Endothelial cell of umbilical vein (primary cell): ENCODE measurements around the gene ZWINT. TPM values are rescaled to one million over a fixed set of nuclear protein-coding genes. Genes with fewer than 3 reads are reported as not detected.

Source experiments
- BruUV-seq: library from RNA; stranded (reverse); fragments of 400-500 nt; replicated peaks from 2 replicates; lab custom pipeline; 2021; lab: Mats Ljungman, UMichigan
- CTCF ChIA-PET: fragments of 300-600, 350-600 bp; sonication (Branson Sonifier 250); formaldehyde crosslinking; loops from one replicate; lab custom pipeline; 2021; ENCODE audit warnings: antibody characterized with exemption, inconsistent platforms; lab: Charles Lee
- POLR2A ChIA-PET: fragments of 300-600, 350-600 bp; sonication (Branson Sonifier 250); formaldehyde crosslinking; loops from one replicate; lab custom pipeline; 2021; ENCODE audit warnings: antibody characterized with exemption, inconsistent platforms; lab: Charles Lee
- DNase-seq: peaks from one replicate; pipeline ENCODE4 v3.0.0-alpha.2; 2011; ENCODE audit warnings: low read depth, low spot score
- FAIRE-seq: peaks from 2 replicates; lab custom pipeline; 2011; peaks lifted over from hg19 to GRCh38; lab: Jason Lieb, UNC
- H2AFZ ChIP-seq: 2 replicates; pipeline ENCODE4 v1.6.0; 2012; ENCODE audit warnings: low read depth, low read length, control low read depth, inconsistent platforms
- H3K27ac ChIP-seq: 2 replicates; pipeline ENCODE4 v1.5.1; 2011; ENCODE audit warnings: low read depth, mild to moderate bottlenecking, control low read depth, low read length, moderate library complexity; ENCODE audit not compliant: insufficient read depth
- H3K27me3 ChIP-seq, 2 experiments: 2 replicates each; pipeline versions ENCODE4 v1.6.0 to v1.6.1; 2011; ENCODE audit warnings: low read length in 2 of 2, mixed read lengths in 1 of 2; ENCODE audit not compliant: control insufficient read depth in 2 of 2, insufficient read depth in 2 of 2
- H3K36me3 ChIP-seq, 2 experiments: 2 replicates in 1 of 2; 3 replicates in 1 of 2; pipeline ENCODE4 v1.5.1; 2011; ENCODE audit warnings: low read length in 2 of 2, mild to moderate bottlenecking in 1 of 2, moderate library complexity in 1 of 2; ENCODE audit not compliant: control insufficient read depth in 2 of 2, insufficient read depth in 2 of 2; ENCODE audit errors: extremely low read depth in 1 of 2
- H3K4me1 ChIP-seq: 3 replicates; pipeline ENCODE4 v1.5.1; 2011; ENCODE audit warnings: mild to moderate bottlenecking, low read length; ENCODE audit not compliant: control insufficient read depth, insufficient read depth; ENCODE audit errors: extremely low read depth
- H3K4me2 ChIP-seq: 2 replicates; pipeline ENCODE4 v1.6.1; 2011; ENCODE audit warnings: low read length, control low read depth, mixed read lengths; ENCODE audit not compliant: insufficient read depth
- H3K4me3 ChIP-seq, 3 experiments: fragments of 200-600 bp in 1 of 3; sonication (generic), shearing (Covaris generic) in 1 of 3; replicated peaks in 1 of 3; 2 replicates each; pipeline ENCODE4 v1.5.1; 2011 to 2016; ENCODE audit warnings: control low read depth in 3 of 3, low read length in 3 of 3, mild to moderate bottlenecking in 2 of 3, inconsistent platforms in 1 of 3, low read depth in 1 of 3, moderate library complexity in 1 of 3; ENCODE audit not compliant: insufficient read depth in 1 of 3
- H3K79me2 ChIP-seq: 2 replicates; pipeline ENCODE4 v1.6.0; 2012; ENCODE audit warnings: low read length, inconsistent platforms; ENCODE audit not compliant: control insufficient read depth, insufficient read depth
- H3K9ac ChIP-seq: replicated peaks from 2 replicates; pipeline ENCODE3; 2011; ENCODE audit warnings: low read length, control low read depth; ENCODE audit not compliant: insufficient read depth; ENCODE audit errors: extremely low read depth
- H3K9me1 ChIP-seq: replicated peaks from 3 replicates; pipeline ENCODE4 v1.6.0; 2011; ENCODE audit warnings: mild to moderate bottlenecking, low read length; ENCODE audit not compliant: control insufficient read depth, insufficient read depth; ENCODE audit errors: extremely low read depth
- H3K9me3 ChIP-seq: replicated peaks from 2 replicates; pipeline ENCODE4 v1.5.1; 2012; ENCODE audit warnings: low read length, inconsistent platforms; ENCODE audit not compliant: control insufficient read depth, insufficient read depth
- H4K20me1 ChIP-seq: replicated peaks from 2 replicates; pipeline ENCODE3; 2011; ENCODE audit warnings: mild to moderate bottlenecking, low read length; ENCODE audit not compliant: control insufficient read depth, insufficient read depth; ENCODE audit errors: extremely low read depth
- CTCF ChIP-seq, 2 donors: IDR thresholded peaks; 1 replicate in 1 of 2; 2 replicates in 1 of 2; pipeline ENCODE4 v1.5.1; 2011; ENCODE audit warnings: low read length in 2 of 2, mild to moderate bottlenecking in 2 of 2, moderate library complexity in 2 of 2, control low read depth in 1 of 2, inconsistent platforms in 1 of 2, low read depth in 1 of 2; ENCODE audit not compliant: insufficient read depth in 1 of 2; ENCODE audit errors: extremely low read depth in 1 of 2
- EZH2 ChIP-seq: IDR thresholded peaks from 2 replicates; pipeline ENCODE4 v1.6.1; 2012; ENCODE audit warnings: borderline replicate concordance, low read depth, mild to moderate bottlenecking, moderate library complexity, low read length, inconsistent platforms; ENCODE audit not compliant: severe bottlenecking
- FOS ChIP-seq: IDR thresholded peaks from 2 replicates; pipeline ENCODE4 v1.6.1; 2011; ENCODE audit warnings: mild to moderate bottlenecking, low read length, moderate library complexity, borderline replicate concordance; ENCODE audit not compliant: insufficient read depth
- GATA2 ChIP-seq: IDR thresholded peaks from 2 replicates; pipeline ENCODE4 v1.7.0; 2011; ENCODE audit warnings: low read depth, mild to moderate bottlenecking, moderate library complexity, mixed read lengths, low read length; ENCODE audit not compliant: insufficient read length, insufficient read depth
- JUN ChIP-seq: IDR thresholded peaks from 2 replicates; pipeline ENCODE4 v1.6.1; 2011; ENCODE audit warnings: borderline replicate concordance, low read depth; ENCODE audit not compliant: insufficient read length, insufficient read depth
- MAX ChIP-seq: IDR thresholded peaks from 2 replicates; pipeline ENCODE4 v1.6.1; 2011; ENCODE audit not compliant: insufficient read depth, insufficient read length
- MYC ChIP-seq: IDR thresholded peaks from one replicate; pipeline ENCODE4 v1.6.1; 2011; ENCODE audit warnings: mild to moderate bottlenecking, low read depth, low read length
- POLR2A ChIP-seq: IDR thresholded peaks from 2 replicates; pipeline ENCODE4 v1.6.1; 2012; ENCODE audit warnings: low read depth, mild to moderate bottlenecking, control low read depth, low read length
- POLR2AphosphoS5 ChIP-seq: IDR thresholded peaks from 2 replicates; pipeline ENCODE4 v1.6.1; 2012; ENCODE audit warnings: low read depth, mild to moderate bottlenecking, control low read depth, low read length, moderate library complexity; ENCODE audit not compliant: insufficient read depth
- dilution Hi-C: fragments of 300-500 bp; cut with MboI; formaldehyde crosslinking; loops from one replicate; pipeline ENCODE4 v1.15.0; 2019; ENCODE audit warnings: low sequenced_read_pairs; ENCODE audit not compliant: extremely low pct_ligation_motif_present
- intact Hi-C: fragments of 100-400 bp; cut with micrococcal nuclease; formaldehyde crosslinking; loops from one replicate; pipeline ENCODE4 v1.10.0; 2022
- polyA plus RNA-seq, 4 experiments: library from polyadenylated mRNA; depleted of rRNA in 3 of 4; stranded (reverse) in 3 of 4; unstranded in 1 of 4; fragments of >200 nt; gene quantifications; 2 replicates each; pipeline versions ENCODE4 v1.2.1 to v1.2.3, GENCODE V29; 2011 to 2012; ENCODE audit warnings: missing spikeins in 1 of 4
- total RNA-seq: library from RNA; stranded (reverse); gene quantifications from 2 replicates; pipeline ENCODE4 v1.2.3, GENCODE V29; 2021

The ZWINT gene
- total and polyA plus RNA-seq, 2 donors (not counting 3 experiments of a cell fraction or from before 2014, with no cell fraction given), result 42.8 to 69.6 TPM

- dilution Hi-C loops (no loop called here), intact Hi-C loops (no loop called here)
- ChIA-PET CTCF (interaction anchor here (3.0 kb wide), 1 partner anchor 9 kb away, joined by 11 read pairs; no protein-coding TSS in a partner anchor), POLR2A (no interaction called here)
- H3K4me3 ChIP-seq, result peak overlapping the region in 2 of 3 experiments; percentile 86 to 98
- H3K4me2 ChIP-seq, result peak overlapping the region; percentile 88
- H4K20me1 ChIP-seq, result no peaks in the 10 kb centered on the region
- TF ChIP-seq JUN, result no peak
- no peak for TF ChIP-seq EZH2
- no peak for TF ChIP-seq GATA2
- no peak for TF ChIP-seq MYC
- TF ChIP-seq POLR2A, result no peak
- H2AFZ ChIP-seq, result no peak overlapping the region
- no peak overlapping the region for H3K27ac ChIP-seq
- H3K9me3 ChIP-seq, result no peaks in the 10 kb centered on the region
- no peaks in the 10 kb centered on the region for H3K27me3 ChIP-seq
- no TSS peak for BruUV-seq
- peaks cover 0 to 4% of the 10 kb centered on the region in 2 experiments for H3K36me3 ChIP-seq
- H3K79me2 ChIP-seq, result peaks cover 28% of the 10 kb centered on the region
- DNase-seq (no peak), FAIRE-seq (no peak)
- peaks cover 13% of the 10 kb centered on the region for H3K4me1 ChIP-seq
- no peaks in the 10 kb centered on the region for H3K9me1 ChIP-seq
- no peak overlapping the region for H3K9ac ChIP-seq
These were observed 1.2 kb downstream of the ZWINT start for GRCh38 chr10:56359837-56360236.

GRCh38 chr10:56357018-56357417 is 4.0 kb downstream of the ZWINT start:
- Histone ChIP-seq H3K27me3 (no peaks in the 10 kb centered on the region), H3K4me3 (no peak overlapping the region), H4K20me1 (no peaks in the 10 kb centered on the region), H3K9me1 (no peaks in the 10 kb centered on the region), H3K9ac (no peak overlapping the region), H3K9me3 (no peaks in the 10 kb centered on the region), H3K27ac (no peak overlapping the region), H3K4me1 (peaks cover 13% of the 10 kb centered on the region), H2AFZ (no peak overlapping the region), H3K4me2 (no peak overlapping the region), H3K36me3 (peaks cover 3 to 4% of the 10 kb centered on the region in 2 experiments), H3K79me2 (peaks cover 28% of the 10 kb centered on the region)
- dilution Hi-C loops (no loop called here), intact Hi-C loops (no loop called here)
- CTCF ChIA-PET, result no interaction called here
- FAIRE-seq (no peak), DNase-seq (no peak)
- TF ChIP-seq POLR2A, result no peak
- TF ChIP-seq EZH2, result no peak
- no peak for TF ChIP-seq CTCF (IDR thresholded peaks at IDR 0.05; ENCODE audit: extremely low read depth in 1 of 2, insufficient read depth in 1 of 2, low read depth in 1 of 2, low read length in 2 of 2)
- TF ChIP-seq JUN, result no peak
- no peak for TF ChIP-seq MAX
- TF ChIP-seq MYC, result no peak
- TF ChIP-seq FOS, result no peak
- no peak for TF ChIP-seq GATA2
- TF ChIP-seq POLR2AphosphoS5, result no peak
- no TSS peak for BruUV-seq
- POLR2A ChIA-PET, result no interaction called here
